IMR-90 (cell line): ENCODE measurements around the gene PGGHG. TPM values are rescaled to one million over a fixed set of nuclear protein-coding genes. Genes with fewer than 3 reads are reported as not detected.
A peak's percentile ranks its signal among the peaks of the same experiment; 100 is the strongest.

Source experiments
- ATAC-seq: fragments of 200-7000 bp; cut with Tn5 transposase; 2 replicates; pipeline ENCODE4 v1.9.1; 2020; ENCODE audit warnings: low read depth, mild to moderate bottlenecking, moderate library complexity
- BruUV-seq: library from RNA; stranded (reverse); fragments of 400-500 nt; replicated peaks from 2 replicates; lab custom pipeline; 2021; lab: Mats Ljungman, UMichigan
- CTCF ChIA-PET: fragments of 300-600 bp; formaldehyde crosslinking; extraction: SDS; loops from one replicate; lab custom pipeline; 2021; ENCODE audit warnings: antibody characterized with exemption; lab: Yijun Ruan, JAX
- POLR2A ChIA-PET: fragments of 300-600 bp; sonication (Branson Sonifier 250); formaldehyde crosslinking; loops from one replicate; lab custom pipeline; 2022; ENCODE audit warnings: antibody characterized with exemption; ENCODE audit not compliant: unreplicated experiment; lab: Charles Lee
- DNase-seq: peaks from one replicate; pipeline ENCODE4 v3.0.0; 2013
- H2AFZ ChIP-seq: replicated peaks from 2 replicates; pipeline ENCODE3; 2013; ENCODE audit warnings: low read length, mild to moderate bottlenecking; ENCODE audit not compliant: poor library complexity
- H2AK5ac ChIP-seq: 2 replicates; pipeline ENCODE4 v1.6.1; 2013; ENCODE audit warnings: low read depth, low read length, inconsistent platforms
- H2AK9ac ChIP-seq: replicated peaks from 2 replicates; pipeline ENCODE3; 2013; ENCODE audit warnings: mild to moderate bottlenecking, low read depth, low read length, moderate library complexity; ENCODE audit not compliant: poor library complexity
- H2BK120ac ChIP-seq: 2 replicates; pipeline ENCODE4 v1.6.1; 2013; ENCODE audit warnings: low read depth, low read length, inconsistent platforms
- H2BK15ac ChIP-seq: 3 replicates; pipeline ENCODE4 v1.6.1; 2013; ENCODE audit warnings: low read depth, low read length, inconsistent platforms
- H2BK20ac ChIP-seq: 2 replicates; pipeline ENCODE4 v1.6.1; 2013; ENCODE audit warnings: low read depth, mild to moderate bottlenecking, inconsistent platforms, low read length, moderate library complexity
- H2BK5ac ChIP-seq: 2 replicates; pipeline ENCODE4 v1.6.1; 2013; ENCODE audit warnings: mild to moderate bottlenecking, low read depth, low read length, inconsistent platforms; ENCODE audit not compliant: poor library complexity, severe bottlenecking
- H3K14ac ChIP-seq: replicated peaks from 2 replicates; pipeline ENCODE4 v1.6.1; 2013; ENCODE audit warnings: low read depth, low read length, inconsistent platforms
- H3K18ac ChIP-seq: 2 replicates; pipeline ENCODE4 v1.6.1; 2013; ENCODE audit warnings: low read depth, low read length, control low read depth
- H3K23ac ChIP-seq: 2 replicates; pipeline ENCODE4 v1.6.1; 2013; ENCODE audit warnings: low read depth, low read length, inconsistent platforms
- H3K27ac ChIP-seq: 2 replicates; pipeline ENCODE4 v1.5.1; 2013; ENCODE audit warnings: mild to moderate bottlenecking, control low read depth, low read length; ENCODE audit not compliant: insufficient read depth
- H3K27me3 ChIP-seq: 2 replicates; pipeline ENCODE4 v1.6.1; 2013; ENCODE audit warnings: low read length; ENCODE audit not compliant: control insufficient read depth, insufficient read depth
- H3K36me3 ChIP-seq: 2 replicates; pipeline ENCODE4 v1.6.1; 2013; ENCODE audit warnings: low read length, mixed read lengths; ENCODE audit not compliant: control insufficient read depth, insufficient read depth
- H3K4ac ChIP-seq: 2 replicates; pipeline ENCODE4 v1.6.1; 2013; ENCODE audit warnings: low read depth, low read length, inconsistent platforms
- H3K4me1 ChIP-seq: 2 replicates; pipeline ENCODE4 v1.6.1; 2013; ENCODE audit warnings: low read length, mixed read lengths; ENCODE audit not compliant: control insufficient read depth, insufficient read depth
- H3K4me2 ChIP-seq: 2 replicates; pipeline ENCODE4 v1.6.1; 2013; ENCODE audit warnings: low read depth, mild to moderate bottlenecking, control low read depth, low read length, moderate library complexity
- H3K4me3 ChIP-seq: 2 replicates; pipeline ENCODE4 v1.5.1; 2013; ENCODE audit warnings: low read depth, mild to moderate bottlenecking, control low read depth, low read length, moderate library complexity; ENCODE audit not compliant: insufficient read depth
- H3K56ac ChIP-seq: 2 replicates; pipeline ENCODE4 v1.6.1; 2013; ENCODE audit warnings: low read length, inconsistent platforms; ENCODE audit not compliant: insufficient read depth; ENCODE audit errors: extremely low read depth
- H3K79me1 ChIP-seq, 2 experiments: 2 replicates each; pipeline ENCODE4 v1.6.1; 2013; ENCODE audit warnings: low read length in 2 of 2, inconsistent platforms in 1 of 2, low read depth in 1 of 2
- H3K9ac ChIP-seq: 2 replicates; pipeline ENCODE4 v1.6.1; 2013; ENCODE audit warnings: low read depth, low read length, control low read depth
- H3K9me1 ChIP-seq: 2 replicates; pipeline ENCODE4 v1.6.1; 2013; ENCODE audit warnings: low read length, inconsistent platforms; ENCODE audit not compliant: insufficient read depth
- H3K9me3 ChIP-seq: 2 replicates; pipeline ENCODE4 v1.6.1; 2013; ENCODE audit warnings: low read length; ENCODE audit not compliant: control insufficient read depth, insufficient read depth
- H4K20me1 ChIP-seq: 2 replicates; pipeline ENCODE4 v1.6.1; 2013; ENCODE audit warnings: low read length, inconsistent platforms; ENCODE audit not compliant: insufficient read depth
- H4K5ac ChIP-seq: 2 replicates; pipeline ENCODE4 v1.6.1; 2013; ENCODE audit warnings: mild to moderate bottlenecking, low read depth, low read length, control low read depth
- H4K8ac ChIP-seq, 2 experiments: 2 replicates each; pipeline ENCODE4 v1.6.1; 2013; ENCODE audit warnings: low read depth in 2 of 2, low read length in 2 of 2, control low read depth in 1 of 2, inconsistent platforms in 1 of 2
- H4K91ac ChIP-seq: 2 replicates; pipeline ENCODE4 v1.6.1; 2013; ENCODE audit warnings: low read depth, low read length, inconsistent platforms; ENCODE audit not compliant: insufficient read depth
- BHLHE40 ChIP-seq: fragments of 150-350 bp; IDR thresholded peaks from 2 replicates; pipeline ENCODE4 v1.6.1; 2016; ENCODE audit warnings: mild to moderate bottlenecking, low read depth, low read length
- CEBPB ChIP-seq: IDR thresholded peaks from 2 replicates; pipeline ENCODE4 v1.6.1; 2012; ENCODE audit warnings: low read depth, low read length, improper control_type of control experiment
- ELK1 ChIP-seq: fragments of 150-350 bp; IDR thresholded peaks from 2 replicates; pipeline ENCODE4 v1.6.1; 2016; ENCODE audit warnings: low read depth, mild to moderate bottlenecking, low read length, moderate library complexity, borderline replicate concordance
- FOS ChIP-seq: fragments of 150-350 bp; IDR thresholded peaks from 2 replicates; pipeline ENCODE4 v1.6.1; 2016; ENCODE audit warnings: low read depth, low read length
- MAFK ChIP-seq: IDR thresholded peaks from 2 replicates; pipeline ENCODE4 v1.6.1; 2012; ENCODE audit warnings: low read depth, low read length, improper control_type of control experiment
- MAZ ChIP-seq: IDR thresholded peaks from 2 replicates; pipeline ENCODE4 v1.6.1; 2012; ENCODE audit warnings: low read depth, mild to moderate bottlenecking, low read length, improper control_type of control experiment, moderate library complexity, borderline replicate concordance
- MXI1 ChIP-seq: IDR thresholded peaks from 2 replicates; pipeline ENCODE4 v1.6.1; 2012; ENCODE audit warnings: low read depth, mild to moderate bottlenecking, low read length, moderate library complexity, borderline replicate concordance
- NFE2L2 ChIP-seq: fragments of 150-350 bp; IDR thresholded peaks from 2 replicates; pipeline ENCODE4 v1.6.1; 2016; ENCODE audit warnings: low read depth, mild to moderate bottlenecking, low read length
- RCOR1 ChIP-seq: IDR thresholded peaks from 2 replicates; pipeline ENCODE4 v1.6.1; 2012; ENCODE audit warnings: mild to moderate bottlenecking, low read length, improper control_type of control experiment; ENCODE audit not compliant: insufficient replicate concordance
- RFX5 ChIP-seq: IDR thresholded peaks from 2 replicates; pipeline ENCODE4 v1.8.0; 2012; ENCODE audit warnings: low read depth, mild to moderate bottlenecking, low read length, moderate library complexity
- SMC3 ChIP-seq: fragments of 150-350 bp; IDR thresholded peaks from 2 replicates; pipeline ENCODE4 v1.6.1; 2016; ENCODE audit warnings: low read depth, mild to moderate bottlenecking, antibody characterized with exemption, low read length, moderate library complexity
- USF2 ChIP-seq: fragments of 150-350 bp; IDR thresholded peaks from 2 replicates; pipeline ENCODE4 v1.6.1; 2017; ENCODE audit warnings: mild to moderate bottlenecking, antibody characterized with exemption, low read length, low read depth
- WGBS, 2 experiments: methylation state at CpG; one replicate each; pipeline versions ENCODE4 v1.1.5 to v1.1.7; 2013; ENCODE audit warnings: missing lambda C conversion rate in 2 of 2; ENCODE audit not compliant: insufficient read length in 1 of 2; ENCODE audit errors: extremely low coverage in 2 of 2; 5-methylcytosine and 5-hydroxymethylcytosine counted together
- dilution Hi-C: fragments of 300-500 bp; cut with HindIII; formaldehyde crosslinking; loops from one replicate; pipeline ENCODE4 v1.14.3; 2018; ENCODE audit warnings: low sequenced_read_pairs; ENCODE audit not compliant: unreplicated experiment
- in situ Hi-C: fragments of 300-500 bp; cut with MboI; formaldehyde crosslinking; loops from 3 replicates; pipeline ENCODE4 v1.14.3; 2019; ENCODE audit warnings: low sequenced_read_pairs, inconsistent platforms, mixed read lengths
- intact Hi-C: fragments of 100-400 bp; cut with micrococcal nuclease; formaldehyde crosslinking; loops from 2 replicates; pipeline ENCODE4 v1.10.0; 2022
- polyA plus RNA-seq, 3 experiments: library from polyadenylated mRNA; depleted of rRNA; stranded (reverse); fragments of >200 nt; gene quantifications; 2 replicates each; pipeline ENCODE4 v1.2.3, GENCODE V29; 2012; ENCODE audit warnings: low replicate concordance in 1 of 3
- total RNA-seq: library from RNA; depleted of rRNA; stranded (reverse); fragments of >200 nt; gene quantifications from 2 replicates; pipeline ENCODE4 v1.2.3, GENCODE V29; 2012

The PGGHG gene
- total and polyA plus RNA-seq, 2 of the 4 experiments (the other 2 are of a cell fraction), result 1.8 to 17.0 TPM

GRCh38 chr11:292211-293121, 3.5 kb downstream of the PGGHG start:
- dilution Hi-C loops (no loop called here), in situ Hi-C loops (no loop called here), intact Hi-C loops (no loop called here)
- no peak overlapping the region for H2BK20ac ChIP-seq
- peaks cover 0 to 7% of the 10 kb centered on the region in 2 experiments; a peak in 3 of 4 replicates for H3K79me1 ChIP-seq
- no peaks in the 10 kb centered on the region for H3K9me3 ChIP-seq
- DNase-seq (no peak), ATAC-seq (no peak)
- no peak overlapping the region for H3K9ac ChIP-seq
- no peak overlapping the region for H4K8ac ChIP-seq
- no peak overlapping the region for H3K14ac ChIP-seq
- no peak overlapping the region for H3K4me2 ChIP-seq
- H4K5ac ChIP-seq, result no peak overlapping the region
- H3K9me1 ChIP-seq, result no peaks in the 10 kb centered on the region
- H4K20me1 ChIP-seq, result no peaks in the 10 kb centered on the region
- no peak overlapping the region for H3K4ac ChIP-seq
- H2BK5ac ChIP-seq, result no peak overlapping the region
- BruUV-seq, result no TSS peak
- H2AFZ ChIP-seq, result peak overlapping the region; percentile 33
- H3K4me1 ChIP-seq, result peaks cover 4% of the 10 kb centered on the region; the same call in 1 of the 2 replicates
- no peak overlapping the region for H3K4me3 ChIP-seq
- POLR2A ChIA-PET, result interaction anchor here (0.6 kb wide), 1 partner anchor 12 kb away, joined by 12 read pairs; no protein-coding TSS in a partner anchor
- H3K36me3 ChIP-seq, result peaks cover 19% of the 10 kb centered on the region
- WGBS, 2 experiments, result 89% methylated on average over 11 of the region's 29 CpGs; no CpG with 5 or more reads in 1 of the 2 experiments
- H3K56ac ChIP-seq, result no peak overlapping the region
- no peak overlapping the region for H4K91ac ChIP-seq
- no peak overlapping the region for H2AK9ac ChIP-seq
- no peak overlapping the region for H2BK15ac ChIP-seq
- H3K23ac ChIP-seq, result no peak overlapping the region
- H3K27me3 ChIP-seq, result peaks cover 8% of the 10 kb centered on the region; the same call in 1 of the 2 replicates
- H2AK5ac ChIP-seq, result no peak overlapping the region
- TF ChIP-seq USF2 (no peak), RFX5 (no peak), NFE2L2 (no peak), MXI1 (no peak), CEBPB (no peak), BHLHE40 (no peak), FOS (no peak), ELK1 (no peak), MAFK (no peak), RCOR1 (no peak), SMC3 (no peak), MAZ (no peak)
- no peak overlapping the region for H2BK120ac ChIP-seq
- H3K18ac ChIP-seq, result no peak overlapping the region
- H3K27ac ChIP-seq, result no peak overlapping the region
- CTCF ChIA-PET, result no interaction called here
